ENCODE measurements around the gene TTYH2.

The TTYH2 gene

GRCh38 chr17:74251569-74251968, 38.2 kb downstream of the TTYH2 start:
- Histone ChIP-seq H3K4me3 (ENCODE audit: low read depth, low read length, poor library complexity, severe bottlenecking) (no peak overlapping the region), H3K9me2 (ENCODE audit: low read depth, low read length) (no peaks in the 10 kb centered on the region), H2AFZ (ENCODE audit: low read length) (no peak overlapping the region), H3K36me3 (ENCODE audit: insufficient read depth, low read length) (no peaks in the 10 kb centered on the region; the same call in 1 of the 2 replicates), H3K79me2 (ENCODE audit: insufficient read depth, low read length) (no peaks in the 10 kb centered on the region), H3K27me3 (ENCODE audit: insufficient read depth, low read length) (no peaks in the 10 kb centered on the region; the same call in 1 of the 2 replicates), H3K27ac (ENCODE audit: low read depth, low read length, poor library complexity, severe bottlenecking) (no peak overlapping the region), H3K4me1 (ENCODE audit: insufficient read depth, low read length, severe bottlenecking) (no peaks in the 10 kb centered on the region), H3F3A (ENCODE audit: insufficient read depth, low read length) (no peaks in the 10 kb centered on the region), H3K9ac (ENCODE audit: low read length) (no peak overlapping the region), H3K4me2 (ENCODE audit: low read length) (no peak overlapping the region), H3K9me3 (ENCODE audit: low read length) (no peaks in the 10 kb centered on the region), H4K20me1 (ENCODE audit: insufficient read depth, low read length) (no peaks in the 10 kb centered on the region)
- no peak for TF ChIP-seq EZH2 (IDR thresholded peaks at IDR 0.05; ENCODE audit: borderline replicate concordance, low read length)

- no peak overlapping the region for H2AFZ ChIP-seq (ENCODE audit: low read length)
- H4K20me1 ChIP-seq (ENCODE audit: insufficient read depth, low read length), result no peaks in the 10 kb centered on the region
- H3K9me2 ChIP-seq (ENCODE audit: low read depth, low read length), result no peaks in the 10 kb centered on the region
- no peaks in the 10 kb centered on the region for H3K36me3 ChIP-seq (ENCODE audit: insufficient read depth, low read length)
- H3K27me3 ChIP-seq (ENCODE audit: insufficient read depth, low read length), result no peaks in the 10 kb centered on the region; the same call in 1 of the 2 replicates
- no peaks in the 10 kb centered on the region for H3K9me3 ChIP-seq (ENCODE audit: low read length)
- TF ChIP-seq CTCF (IDR thresholded peaks at IDR 0.05; ENCODE audit: low read length), result no peak
- TF ChIP-seq EZH2 (IDR thresholded peaks at IDR 0.05; ENCODE audit: borderline replicate concordance, low read length), result no peak
- H3K79me2 ChIP-seq (ENCODE audit: insufficient read depth, low read length), result no peaks in the 10 kb centered on the region
- H3K4me2 ChIP-seq (ENCODE audit: low read length), result no peak overlapping the region
- H3K4me1 ChIP-seq (ENCODE audit: insufficient read depth, low read length, severe bottlenecking), result no peaks in the 10 kb centered on the region
- H3K27ac ChIP-seq (ENCODE audit: low read depth, low read length, poor library complexity, severe bottlenecking), result no peak overlapping the region
- no peaks in the 10 kb centered on the region for H3F3A ChIP-seq (ENCODE audit: insufficient read depth, low read length)
- H3K4me3 ChIP-seq (ENCODE audit: low read depth, low read length, poor library complexity, severe bottlenecking), result no peak overlapping the region
- H3K9ac ChIP-seq (ENCODE audit: low read length), result no peak overlapping the region
Observed at GRCh38 chr17:74252211-74252610, 38.8 kb downstream of the TTYH2 start.

- H3K27ac ChIP-seq (ENCODE audit: low read depth, low read length, poor library complexity, severe bottlenecking), result no peak overlapping the region
- TF ChIP-seq EZH2 (IDR thresholded peaks at IDR 0.05; ENCODE audit: borderline replicate concordance, low read length) (no peak), CTCF (IDR thresholded peaks at IDR 0.05; ENCODE audit: low read length) (no peak)
- no peaks in the 10 kb centered on the region; the same call in 1 of the 2 replicates for H3K27me3 ChIP-seq (ENCODE audit: insufficient read depth, low read length)
- H3K36me3 ChIP-seq (ENCODE audit: insufficient read depth, low read length), result no peaks in the 10 kb centered on the region
- no peak overlapping the region for H3K4me2 ChIP-seq (ENCODE audit: low read length)
- no peaks in the 10 kb centered on the region for H3K79me2 ChIP-seq (ENCODE audit: insufficient read depth, low read length)
- H3F3A ChIP-seq (ENCODE audit: insufficient read depth, low read length), result no peaks in the 10 kb centered on the region
- H3K9me2 ChIP-seq (ENCODE audit: low read depth, low read length), result no peaks in the 10 kb centered on the region
- no peaks in the 10 kb centered on the region for H4K20me1 ChIP-seq (ENCODE audit: insufficient read depth, low read length)
- H3K4me3 ChIP-seq (ENCODE audit: low read depth, low read length, poor library complexity, severe bottlenecking), result no peak overlapping the region
- H3K4me1 ChIP-seq (ENCODE audit: insufficient read depth, low read length, severe bottlenecking), result no peaks in the 10 kb centered on the region
- no peak overlapping the region for H3K9ac ChIP-seq (ENCODE audit: low read length)
- no peak overlapping the region for H2AFZ ChIP-seq (ENCODE audit: low read length)
- H3K9me3 ChIP-seq (ENCODE audit: low read length), result no peaks in the 10 kb centered on the region
Observed at GRCh38 chr17:74253036-74253435, 39.7 kb downstream of the TTYH2 start.

GRCh38 chr17:74257311-74257710, 43.9 kb downstream of the TTYH2 start:
- no peaks in the 10 kb centered on the region for H3K9me3 ChIP-seq (ENCODE audit: low read length)
- TF ChIP-seq EZH2 (IDR thresholded peaks at IDR 0.05; ENCODE audit: borderline replicate concordance, low read length), result no peak
- no peak for TF ChIP-seq CTCF (IDR thresholded peaks at IDR 0.05; ENCODE audit: low read length)
- H2AFZ ChIP-seq (ENCODE audit: low read length), result no peak overlapping the region

More at GRCh38 chr17:74257311-74257710, 43.9 kb downstream of the TTYH2 start:
- no peak overlapping the region for H3K4me3 ChIP-seq (ENCODE audit: low read depth, low read length, poor library complexity, severe bottlenecking)
- no peaks in the 10 kb centered on the region for H3K9me2 ChIP-seq (ENCODE audit: low read depth, low read length)
- H3K27ac ChIP-seq (ENCODE audit: low read depth, low read length, poor library complexity, severe bottlenecking), result no peak overlapping the region
- no peaks in the 10 kb centered on the region for H3K36me3 ChIP-seq (ENCODE audit: insufficient read depth, low read length)
- no peaks in the 10 kb centered on the region; the same call in 1 of the 2 replicates for H3K27me3 ChIP-seq (ENCODE audit: insufficient read depth, low read length)
- H3F3A ChIP-seq (ENCODE audit: insufficient read depth, low read length), result no peaks in the 10 kb centered on the region
- H3K4me1 ChIP-seq (ENCODE audit: insufficient read depth, low read length, severe bottlenecking), result no peaks in the 10 kb centered on the region
- H3K9ac ChIP-seq (ENCODE audit: low read length), result no peak overlapping the region
- no peaks in the 10 kb centered on the region for H4K20me1 ChIP-seq (ENCODE audit: insufficient read depth, low read length)
- H3K4me2 ChIP-seq (ENCODE audit: low read length), result no peak overlapping the region
- H3K79me2 ChIP-seq (ENCODE audit: insufficient read depth, low read length), result no peaks in the 10 kb centered on the region

All from OCI-LY1 (cell line).